HEK293 (cell line): ENCODE measurements around the gene CNTNAP4.

Experiments used
- CTCF ChIA-PET: fragments of 350-600 bp; formaldehyde crosslinking; extraction: SDS; loops from one replicate; lab custom pipeline; 2021; ENCODE audit warnings: antibody characterized with exemption; lab: Yijun Ruan, JAX
- POLR2A ChIA-PET: fragments of 300-600 bp; formaldehyde crosslinking; extraction: SDS; loops from one replicate; lab custom pipeline; 2020; ENCODE audit warnings: antibody characterized with exemption, inconsistent platforms; lab: Yijun Ruan, JAX
- H3K27ac ChIP-seq: fragments of 200-500 bp; sonication (Bioruptor generic); 2 replicates; pipeline ENCODE4 v1.5.1; 2014; ENCODE audit warnings: low read depth, low read length, control low read depth, inconsistent platforms; ENCODE audit errors: extremely low read depth
- H3K36me3 ChIP-seq, 2 experiments: fragments of 200-500 bp in 1 of 2; sonication (Bioruptor generic) in 1 of 2; 1 replicate in 1 of 2; 2 replicates in 1 of 2; pipeline ENCODE4 v1.5.1; 2014 to 2017; ENCODE audit warnings: inconsistent platforms in 2 of 2, low read length in 2 of 2; ENCODE audit not compliant: control insufficient read depth in 2 of 2, insufficient read depth in 1 of 2
- H3K4me1 ChIP-seq: fragments of 200-500 bp; sonication (Bioruptor generic); 2 replicates; pipeline ENCODE4 v1.5.1; 2014; ENCODE audit warnings: mild to moderate bottlenecking, low read length, inconsistent platforms; ENCODE audit not compliant: control insufficient read depth, insufficient read depth
- H3K4me3 ChIP-seq: 2 replicates; pipeline ENCODE4 v1.5.1; 2011; ENCODE audit warnings: low read depth, mild to moderate bottlenecking, control low read depth, low read length, moderate library complexity
- H3K9me3 ChIP-seq: fragments of 200-500 bp; sonication (Bioruptor generic); 2 replicates; pipeline ENCODE4 v1.5.1; 2014; ENCODE audit warnings: low read depth, low read length, inconsistent platforms; ENCODE audit not compliant: control insufficient read depth, insufficient read depth
- AEBP2 ChIP-seq: fragments of 450-650 bp; formaldehyde crosslinking; IDR thresholded peaks from 2 replicates; pipeline ENCODE4 v1.5.1; 2016; ENCODE audit warnings: missing biosample characterization, missing genetic modification characterization, borderline replicate concordance
- BCL6B ChIP-seq: fragments of 450-650 bp; formaldehyde crosslinking; IDR thresholded peaks from 2 replicates; pipeline ENCODE4 v1.5.1; 2017; ENCODE audit warnings: missing biosample characterization, missing genetic modification characterization
- HOXC10 ChIP-seq: sonication (generic); formaldehyde crosslinking; IDR thresholded peaks from 2 replicates; pipeline ENCODE4 v1.8.1; 2023; ENCODE audit warnings: mild to moderate bottlenecking, missing genetic modification reagents
- HOXD13 ChIP-seq: sonication (generic); formaldehyde crosslinking; IDR thresholded peaks from 2 replicates; pipeline ENCODE4 v1.8.0; 2022; ENCODE audit warnings: missing genetic modification reagents, borderline replicate concordance
- KLF16 ChIP-seq: fragments of 450-650 bp; formaldehyde crosslinking; IDR thresholded peaks from 2 replicates; pipeline ENCODE4 v1.5.1; 2017; ENCODE audit warnings: missing biosample characterization, missing genetic modification characterization
- KLF17 ChIP-seq: fragments of 450-650 bp; formaldehyde crosslinking; IDR thresholded peaks from 2 replicates; pipeline ENCODE4 v1.5.1; 2016; ENCODE audit warnings: missing biosample characterization, missing genetic modification characterization
- MYNN ChIP-seq: fragments of 450-650 bp; formaldehyde crosslinking; IDR thresholded peaks from 2 replicates; pipeline ENCODE4 v1.5.1; 2016; ENCODE audit warnings: missing biosample characterization, missing genetic modification characterization, borderline replicate concordance
- SP2 ChIP-seq: fragments of 450-650 bp; formaldehyde crosslinking; IDR thresholded peaks from 2 replicates; pipeline ENCODE4 v1.5.1; 2016; ENCODE audit warnings: missing biosample characterization, missing genetic modification characterization
- TSHZ1 ChIP-seq: fragments of 450-650 bp; formaldehyde crosslinking; IDR thresholded peaks from 2 replicates; pipeline ENCODE4 v1.5.1; 2016; ENCODE audit warnings: missing biosample characterization, missing genetic modification characterization, borderline replicate concordance
- ZBTB8A ChIP-seq: fragments of 450-650 bp; formaldehyde crosslinking; IDR thresholded peaks from 2 replicates; pipeline ENCODE4 v1.5.1; 2016; ENCODE audit warnings: missing biosample characterization, missing genetic modification characterization
- ZFP3 ChIP-seq: fragments of 450-650 bp; formaldehyde crosslinking; IDR thresholded peaks from 2 replicates; pipeline ENCODE4 v1.5.1; 2016; ENCODE audit warnings: low read depth, missing biosample characterization, missing genetic modification characterization
- ZFP69B ChIP-seq: fragments of 450-650 bp; formaldehyde crosslinking; IDR thresholded peaks from 2 replicates; pipeline ENCODE4 v1.5.1; 2016; ENCODE audit warnings: missing biosample characterization, missing genetic modification characterization
- ZNF133 ChIP-seq: fragments of 450-650 bp; formaldehyde crosslinking; IDR thresholded peaks from 2 replicates; pipeline ENCODE4 v1.5.1; 2016; ENCODE audit warnings: missing biosample characterization, missing genetic modification characterization
- ZNF211 ChIP-seq: fragments of 450-650 bp; formaldehyde crosslinking; IDR thresholded peaks from 2 replicates; pipeline ENCODE4 v1.5.1; 2016; ENCODE audit warnings: low read depth, missing biosample characterization, missing genetic modification characterization
- ZNF302 ChIP-seq: fragments of 450-650 bp; formaldehyde crosslinking; IDR thresholded peaks from 2 replicates; pipeline ENCODE4 v1.5.1; 2016; ENCODE audit warnings: missing biosample characterization, missing genetic modification characterization, low read depth
- ZNF37A ChIP-seq: fragments of 450-650 bp; IDR thresholded peaks from 2 replicates; pipeline ENCODE4 v1.5.1; 2018; ENCODE audit warnings: missing biosample characterization, missing genetic modification characterization
- ZNF626 ChIP-seq: fragments of 450-650 bp; sonication (Bioruptor Pico); formaldehyde crosslinking; IDR thresholded peaks from 2 replicates; pipeline ENCODE4 v1.5.1; 2018; ENCODE audit warnings: missing biosample characterization, missing genetic modification characterization, inconsistent platforms
- ZNF658 ChIP-seq: fragments of 450-650 bp; formaldehyde crosslinking; IDR thresholded peaks from 2 replicates; pipeline ENCODE4; 2016; ENCODE audit warnings: missing biosample characterization, missing genetic modification characterization
- ZNF660 ChIP-seq: fragments of 450-650 bp; IDR thresholded peaks from 2 replicates; pipeline ENCODE4 v1.5.1; 2018; ENCODE audit warnings: missing biosample characterization, mild to moderate bottlenecking, missing genetic modification characterization
- ZNF768 ChIP-seq: fragments of 450-650 bp; formaldehyde crosslinking; IDR thresholded peaks from 2 replicates; pipeline ENCODE4 v1.5.1; 2018; ENCODE audit warnings: missing biosample characterization, mild to moderate bottlenecking, missing genetic modification characterization
- TF ChIP-seq, protein P1 (sequence below): fragments of 450-650 bp; formaldehyde crosslinking; IDR thresholded peaks from 2 replicates; pipeline ENCODE4 v1.5.1; 2016; ENCODE audit warnings: missing biosample characterization, missing genetic modification characterization

CNTNAP4 gene

DNA sequence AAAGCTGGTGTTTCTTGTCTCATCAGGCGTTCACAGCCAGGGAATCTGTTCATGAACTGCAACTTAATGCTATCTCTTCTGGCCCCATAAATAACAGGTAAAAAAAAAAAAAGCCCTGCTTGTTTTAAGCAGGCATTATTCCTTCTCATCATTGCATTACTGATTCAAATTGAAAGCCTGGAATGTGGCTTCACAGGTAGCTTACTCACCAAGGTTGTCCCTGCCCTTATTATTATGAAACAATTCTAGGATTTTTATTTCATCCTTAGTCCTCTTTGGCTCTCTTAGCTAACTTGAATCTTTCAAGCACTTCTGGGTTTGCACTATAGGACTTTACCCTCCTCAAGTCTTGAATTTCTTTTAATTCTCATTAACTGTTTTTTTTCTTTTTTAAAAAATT is 113.3 kb downstream of the CNTNAP4 start:
- POLR2A ChIA-PET = no interaction called here
- TF ChIP-seq ZNF302 (tag by site-specific recombination) (no peak), ZNF660 (tag by site-specific recombination) (no peak)
- TF ChIP-seq, all 188 proteins: peak for 0
- Histone ChIP-seq H3K36me3 (no peaks in the 10 kb centered on the region), H3K4me3 (no peak overlapping the region), H3K4me1 (no peaks in the 10 kb centered on the region), H3K27ac (no peak overlapping the region), H3K9me3 (no peaks in the 10 kb centered on the region)
- CTCF ChIA-PET = no interaction called here

DNA sequence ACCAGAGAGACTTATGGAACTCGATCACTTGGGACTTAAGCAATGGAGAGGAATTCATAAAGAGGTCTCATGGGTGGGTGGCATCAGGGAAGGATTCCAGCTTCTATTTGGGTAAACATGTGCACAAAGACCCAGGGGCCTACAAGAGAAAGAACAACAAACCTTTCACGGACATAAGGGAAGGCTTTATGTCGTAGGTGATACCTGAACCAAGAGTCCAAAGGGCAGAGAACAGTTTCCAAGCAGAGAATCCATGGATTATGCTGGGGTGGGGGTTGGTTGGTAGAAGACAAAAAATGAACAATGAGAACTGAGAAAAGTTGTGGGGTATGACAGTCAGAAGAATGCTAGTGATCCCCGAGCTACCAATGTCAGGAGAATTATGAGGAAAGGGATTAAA is 119.8 kb downstream of the CNTNAP4 start:
- ChIA-PET POLR2A (no interaction called here), CTCF (no interaction called here)
- no peaks in the 10 kb centered on the region for H3K36me3 ChIP-seq
- no peaks in the 10 kb centered on the region for H3K4me1 ChIP-seq
- H3K9me3 ChIP-seq = no peaks in the 10 kb centered on the region
- H3K4me3 ChIP-seq = no peak overlapping the region
- H3K27ac ChIP-seq = no peak overlapping the region
- no peak for TF ChIP-seq ZNF133
- TF ChIP-seq, protein P1, sequence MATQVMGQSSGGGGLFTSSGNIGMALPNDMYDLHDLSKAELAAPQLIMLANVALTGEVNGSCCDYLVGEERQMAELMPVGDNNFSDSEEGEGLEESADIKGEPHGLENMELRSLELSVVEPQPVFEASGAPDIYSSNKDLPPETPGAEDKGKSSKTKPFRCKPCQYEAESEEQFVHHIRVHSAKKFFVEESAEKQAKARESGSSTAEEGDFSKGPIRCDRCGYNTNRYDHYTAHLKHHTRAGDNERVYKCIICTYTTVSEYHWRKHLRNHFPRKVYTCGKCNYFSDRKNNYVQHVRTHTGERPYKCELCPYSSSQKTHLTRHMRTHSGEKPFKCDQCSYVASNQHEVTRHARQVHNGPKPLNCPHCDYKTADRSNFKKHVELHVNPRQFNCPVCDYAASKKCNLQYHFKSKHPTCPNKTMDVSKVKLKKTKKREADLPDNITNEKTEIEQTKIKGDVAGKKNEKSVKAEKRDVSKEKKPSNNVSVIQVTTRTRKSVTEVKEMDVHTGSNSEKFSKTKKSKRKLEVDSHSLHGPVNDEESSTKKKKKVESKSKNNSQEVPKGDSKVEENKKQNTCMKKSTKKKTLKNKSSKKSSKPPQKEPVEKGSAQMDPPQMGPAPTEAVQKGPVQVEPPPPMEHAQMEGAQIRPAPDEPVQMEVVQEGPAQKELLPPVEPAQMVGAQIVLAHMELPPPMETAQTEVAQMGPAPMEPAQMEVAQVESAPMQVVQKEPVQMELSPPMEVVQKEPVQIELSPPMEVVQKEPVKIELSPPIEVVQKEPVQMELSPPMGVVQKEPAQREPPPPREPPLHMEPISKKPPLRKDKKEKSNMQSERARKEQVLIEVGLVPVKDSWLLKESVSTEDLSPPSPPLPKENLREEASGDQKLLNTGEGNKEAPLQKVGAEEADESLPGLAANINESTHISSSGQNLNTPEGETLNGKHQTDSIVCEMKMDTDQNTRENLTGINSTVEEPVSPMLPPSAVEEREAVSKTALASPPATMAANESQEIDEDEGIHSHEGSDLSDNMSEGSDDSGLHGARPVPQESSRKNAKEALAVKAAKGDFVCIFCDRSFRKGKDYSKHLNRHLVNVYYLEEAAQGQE (tag by site-specific recombination) = no peak
- no peak for TF ChIP-seq SP2 (tag by site-specific recombination)
- TF ChIP-seq MYNN (tag by site-specific recombination) = no peak
- TF ChIP-seq, all 188 proteins: peak for 0

DNA sequence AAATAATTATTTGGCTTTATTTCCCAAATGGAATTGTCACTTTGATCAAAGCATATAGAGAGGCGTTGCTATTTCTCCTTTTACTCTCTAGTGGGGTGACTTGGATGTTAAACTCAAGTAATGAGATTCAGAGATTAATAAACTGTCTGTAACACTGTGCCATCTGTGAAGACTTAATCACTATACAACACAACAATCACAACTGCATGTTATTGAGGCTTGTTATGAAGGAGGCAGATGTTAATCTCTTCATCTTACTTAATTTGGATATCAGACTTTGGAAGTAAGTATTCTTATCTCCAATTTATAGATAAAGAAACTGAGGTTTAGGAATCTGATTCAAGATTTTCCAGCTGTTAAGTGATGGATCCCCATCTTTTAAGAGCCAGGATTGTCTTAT is 132.5 kb downstream of the CNTNAP4 start:
- ChIA-PET POLR2A (no interaction called here), CTCF (no interaction called here)
- TF ChIP-seq HOXD13 (CRISPR knock-in tag) (no peak), BCL6B (tag by site-specific recombination) (no peak), ZNF211 (tag by site-specific recombination) (no peak), HOXC10 (CRISPR knock-in tag) (no peak), ZFP3 (tag by site-specific recombination) (no peak), ZFP69B (tag by site-specific recombination) (no peak), KLF16 (tag by site-specific recombination) (no peak), TSHZ1 (tag by site-specific recombination) (no peak), KLF17 (tag by site-specific recombination) (no peak), ZNF37A (no peak), ZBTB8A (tag by site-specific recombination) (no peak), ZNF658 (tag by site-specific recombination) (no peak), ZNF626 (no peak), ZNF768 (tag by site-specific recombination) (no peak), AEBP2 (tag by site-specific recombination) (no peak)
- Histone ChIP-seq H3K4me1 (no peaks in the 10 kb centered on the region), H3K9me3 (no peaks in the 10 kb centered on the region), H3K27ac (no peak overlapping the region), H3K36me3 (no peaks in the 10 kb centered on the region), H3K4me3 (no peak overlapping the region)
